Osteocyte (in vitro differentiated cells): ENCODE measurements around the gene LRFN5. TPM values are rescaled to one million over a fixed set of nuclear protein-coding genes. Genes with fewer than 3 reads are reported as not detected.

Experiments
- DNase-seq: peaks from one replicate; pipeline ENCODE4 v3.0.0; 2021; ENCODE audit warnings: mixed read lengths; ENCODE audit not compliant: unreplicated experiment; ENCODE audit errors: extremely low spot score
- H3K27ac Mint-ChIP-seq: one replicate; pipeline ENCODE4 v1.8.0; 2021; ENCODE audit warnings: mild to moderate bottlenecking, mixed read lengths; ENCODE audit not compliant: unreplicated experiment
- H3K27me3 Mint-ChIP-seq: one replicate; pipeline ENCODE4 v1.8.0; 2021; ENCODE audit warnings: mixed read lengths; ENCODE audit not compliant: unreplicated experiment
- H3K36me3 Mint-ChIP-seq: one replicate; pipeline ENCODE4 v1.8.0; 2021; ENCODE audit warnings: mixed read lengths; ENCODE audit not compliant: unreplicated experiment
- H3K4me1 Mint-ChIP-seq: one replicate; pipeline ENCODE4 v1.8.0; 2021; ENCODE audit warnings: mixed read lengths; ENCODE audit not compliant: unreplicated experiment
- H3K4me3 Mint-ChIP-seq: one replicate; pipeline ENCODE4 v1.8.0; 2021; ENCODE audit warnings: mild to moderate bottlenecking, moderate library complexity, mixed read lengths; ENCODE audit not compliant: unreplicated experiment
- H3K9me3 Mint-ChIP-seq: one replicate; pipeline ENCODE4 v1.8.0; 2021; ENCODE audit warnings: mixed read lengths; ENCODE audit not compliant: unreplicated experiment
- total RNA-seq: library from RNA; stranded (reverse); gene quantifications from 2 replicates; pipeline ENCODE4 v1.2.1, GENCODE V29; 2021
- TF ChIP-seq, protein P1 (sequence below): fragments of 200-600 bp; sonication (generic); IDR thresholded peaks from 2 replicates; pipeline ENCODE4 v1.5.0; 2021; ENCODE audit warnings: antibody characterized with exemption, mild to moderate bottlenecking, moderate library complexity

The LRFN5 gene
- total RNA-seq, 1 donor from 2014 or later = 0.16 TPM

DNA sequence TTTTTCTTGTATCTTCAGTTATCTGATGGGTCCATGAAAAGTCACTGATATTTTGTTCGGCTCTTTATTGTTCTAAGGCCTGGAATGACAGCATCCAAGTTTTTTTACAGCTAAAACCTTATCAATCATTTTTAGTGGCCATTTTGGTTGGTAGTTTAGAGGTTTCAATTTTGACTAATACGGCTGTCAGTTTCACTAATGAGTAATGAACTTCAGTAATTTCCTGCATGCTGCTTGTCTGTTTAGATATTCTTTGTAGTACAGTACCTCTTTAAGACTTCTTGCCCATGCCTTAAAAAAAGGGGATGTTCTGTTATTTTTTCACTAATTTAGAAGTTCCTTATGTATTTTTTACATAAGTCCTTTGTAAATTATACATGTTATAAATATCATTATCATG lies 176.7 kb downstream of the LRFN5 start:
- TF ChIP-seq, protein P1, sequence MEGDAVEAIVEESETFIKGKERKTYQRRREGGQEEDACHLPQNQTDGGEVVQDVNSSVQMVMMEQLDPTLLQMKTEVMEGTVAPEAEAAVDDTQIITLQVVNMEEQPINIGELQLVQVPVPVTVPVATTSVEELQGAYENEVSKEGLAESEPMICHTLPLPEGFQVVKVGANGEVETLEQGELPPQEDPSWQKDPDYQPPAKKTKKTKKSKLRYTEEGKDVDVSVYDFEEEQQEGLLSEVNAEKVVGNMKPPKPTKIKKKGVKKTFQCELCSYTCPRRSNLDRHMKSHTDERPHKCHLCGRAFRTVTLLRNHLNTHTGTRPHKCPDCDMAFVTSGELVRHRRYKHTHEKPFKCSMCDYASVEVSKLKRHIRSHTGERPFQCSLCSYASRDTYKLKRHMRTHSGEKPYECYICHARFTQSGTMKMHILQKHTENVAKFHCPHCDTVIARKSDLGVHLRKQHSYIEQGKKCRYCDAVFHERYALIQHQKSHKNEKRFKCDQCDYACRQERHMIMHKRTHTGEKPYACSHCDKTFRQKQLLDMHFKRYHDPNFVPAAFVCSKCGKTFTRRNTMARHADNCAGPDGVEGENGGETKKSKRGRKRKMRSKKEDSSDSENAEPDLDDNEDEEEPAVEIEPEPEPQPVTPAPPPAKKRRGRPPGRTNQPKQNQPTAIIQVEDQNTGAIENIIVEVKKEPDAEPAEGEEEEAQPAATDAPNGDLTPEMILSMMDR = no peak
- H3K27ac Mint-ChIP-seq = no peak overlapping the region
- no peaks in the 10 kb centered on the region for H3K9me3 Mint-ChIP-seq
- no peak overlapping the region for H3K4me3 Mint-ChIP-seq
- H3K36me3 Mint-ChIP-seq = no peaks in the 10 kb centered on the region
- H3K4me1 Mint-ChIP-seq = no peaks in the 10 kb centered on the region
- peaks cover 9% of the 10 kb centered on the region for H3K27me3 Mint-ChIP-seq
- no peak for DNase-seq

DNA sequence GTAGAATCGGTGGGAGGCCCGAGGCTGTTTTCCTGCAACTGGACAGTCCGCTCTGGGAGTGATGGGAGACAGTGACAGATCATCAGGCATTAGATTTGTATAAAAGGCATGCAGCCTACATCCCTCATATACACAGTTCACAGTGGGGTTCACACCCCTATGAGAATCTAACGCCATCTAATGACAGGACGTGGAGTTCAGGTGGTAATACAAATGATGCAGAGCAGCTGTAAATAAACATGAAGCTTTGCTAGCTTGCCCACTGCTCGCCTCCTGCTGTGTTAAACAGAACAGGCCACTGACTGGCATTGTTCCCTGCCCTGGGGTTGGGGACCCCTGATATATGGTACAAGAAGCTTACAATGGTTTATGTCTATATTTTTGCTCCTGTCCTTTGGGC lies 179.0 kb downstream of the LRFN5 start:
- no peak for DNase-seq
- Mint-ChIP-seq H3K4me1 (no peaks in the 10 kb centered on the region), H3K27me3 (peaks cover 3% of the 10 kb centered on the region), H3K9me3 (no peaks in the 10 kb centered on the region), H3K36me3 (no peaks in the 10 kb centered on the region), H3K27ac (no peak overlapping the region), H3K4me3 (no peak overlapping the region)
- TF ChIP-seq, protein P1 = no peak

DNA sequence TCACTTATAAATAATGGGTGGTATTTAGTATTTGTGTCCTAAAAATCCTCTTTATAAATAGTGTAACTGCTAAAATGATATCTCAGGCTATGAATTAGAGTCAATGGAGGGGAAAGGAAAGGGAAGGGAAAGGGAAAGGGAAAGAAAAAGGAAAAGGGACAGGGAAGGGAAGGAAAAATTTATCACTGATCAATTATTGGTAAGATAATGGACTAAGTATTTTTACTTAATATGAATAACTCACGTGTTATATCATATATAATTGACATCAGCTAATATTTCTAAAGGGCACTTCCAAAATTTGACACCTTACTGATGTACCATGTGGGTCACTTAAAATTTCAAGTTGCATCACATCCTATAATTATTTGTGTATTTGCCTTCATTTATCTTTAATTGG lies 193.1 kb downstream of the LRFN5 start:
- no peak overlapping the region for H3K4me3 Mint-ChIP-seq
- TF ChIP-seq, protein P1 = no peak
- H3K27ac Mint-ChIP-seq = no peak overlapping the region
- no peaks in the 10 kb centered on the region for H3K4me1 Mint-ChIP-seq
- H3K36me3 Mint-ChIP-seq = no peaks in the 10 kb centered on the region
- DNase-seq = no peak
- no peaks in the 10 kb centered on the region for H3K9me3 Mint-ChIP-seq
- peaks cover 5% of the 10 kb centered on the region for H3K27me3 Mint-ChIP-seq

DNA sequence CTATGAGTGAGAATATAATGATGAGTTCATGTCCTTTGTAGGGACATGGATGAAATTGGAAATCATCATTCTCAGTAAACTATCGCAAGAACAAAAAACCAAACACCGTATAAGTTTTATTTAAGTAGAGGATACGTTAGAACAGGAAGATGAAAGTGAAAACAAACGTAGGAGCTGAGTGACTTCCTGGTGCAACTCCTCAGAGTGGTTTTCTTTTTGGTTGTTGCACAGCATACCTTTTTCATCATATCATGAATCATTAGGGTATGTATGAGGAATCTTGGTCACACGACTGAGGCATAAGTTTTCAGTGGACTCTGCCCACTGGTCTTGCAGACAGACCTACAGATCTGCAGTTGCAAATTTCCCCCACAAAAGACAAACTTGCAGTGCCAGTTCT lies 199.0 kb downstream of the LRFN5 start:
- H3K27me3 Mint-ChIP-seq = no peaks in the 10 kb centered on the region
- H3K36me3 Mint-ChIP-seq = no peaks in the 10 kb centered on the region
- no peak for DNase-seq
- no peak overlapping the region for H3K27ac Mint-ChIP-seq
- no peaks in the 10 kb centered on the region for H3K4me1 Mint-ChIP-seq
- no peaks in the 10 kb centered on the region for H3K9me3 Mint-ChIP-seq
- TF ChIP-seq, protein P1 = no peak
- no peak overlapping the region for H3K4me3 Mint-ChIP-seq

DNA sequence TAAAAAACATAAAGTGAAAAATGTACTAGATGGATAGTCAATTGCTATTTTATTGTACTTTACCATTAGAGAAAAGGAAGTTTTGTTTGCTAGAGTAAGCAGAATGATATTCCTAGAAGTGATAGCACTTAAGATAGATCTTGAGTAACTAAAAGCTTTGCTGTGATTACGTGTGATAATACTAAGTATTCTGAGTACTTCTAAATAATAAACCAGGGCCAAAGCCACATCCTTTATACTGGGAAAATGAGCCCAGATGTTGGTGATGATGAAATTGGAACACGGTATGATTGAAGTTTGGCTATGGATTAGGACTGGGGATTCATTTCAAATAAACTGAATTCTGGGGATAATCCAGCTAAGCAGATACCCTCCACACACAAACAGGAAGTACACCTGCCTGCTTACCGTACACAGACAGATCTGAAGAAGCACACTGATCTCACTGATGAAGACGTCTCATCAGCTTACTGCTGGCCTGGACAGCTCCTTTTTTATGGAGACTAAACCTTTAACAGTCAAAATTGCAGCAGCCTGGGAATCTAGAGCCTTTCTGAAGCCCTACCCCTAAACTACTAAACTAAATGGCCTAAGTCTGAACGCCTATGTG lies 199.8 kb downstream of the LRFN5 start:
- Mint-ChIP-seq H3K27me3 (no peaks in the 10 kb centered on the region), H3K9me3 (no peaks in the 10 kb centered on the region), H3K27ac (no peak overlapping the region), H3K36me3 (no peaks in the 10 kb centered on the region), H3K4me3 (no peak overlapping the region), H3K4me1 (no peaks in the 10 kb centered on the region)
- no peak for DNase-seq
- TF ChIP-seq, protein P1 = no peak
